ENCODE data around the gene PAM. TPM values are rescaled to one million over a fixed set of nuclear protein-coding genes. Genes with fewer than 3 reads are reported as not detected.

Gene PAM
- total RNA-seq, 6 experiments from 2014 or later = 164 to 266 (median 182) TPM

GRCh38 chr5:102833146-102833545 lies 78.0 kb downstream of the PAM start:
- H3K27me3 Mint-ChIP-seq (ENCODE audit: insufficient read depth) = no peaks in the 10 kb centered on the region; the same call in 1 of the 2 replicates
- no peak overlapping the region for H3K27ac Mint-ChIP-seq
- no peaks in the 10 kb centered on the region for H3K36me3 Mint-ChIP-seq (ENCODE audit: low read depth)
- H3K4me1 Mint-ChIP-seq (ENCODE audit: low read depth) = no peaks in the 10 kb centered on the region
- no peak for DNase-seq
- no peaks in the 10 kb centered on the region for H3K9me3 Mint-ChIP-seq
- TF ChIP-seq CTCF (IDR thresholded peaks at IDR 0.05) = no peak
- no peak overlapping the region for H3K4me3 Mint-ChIP-seq

DNA sequence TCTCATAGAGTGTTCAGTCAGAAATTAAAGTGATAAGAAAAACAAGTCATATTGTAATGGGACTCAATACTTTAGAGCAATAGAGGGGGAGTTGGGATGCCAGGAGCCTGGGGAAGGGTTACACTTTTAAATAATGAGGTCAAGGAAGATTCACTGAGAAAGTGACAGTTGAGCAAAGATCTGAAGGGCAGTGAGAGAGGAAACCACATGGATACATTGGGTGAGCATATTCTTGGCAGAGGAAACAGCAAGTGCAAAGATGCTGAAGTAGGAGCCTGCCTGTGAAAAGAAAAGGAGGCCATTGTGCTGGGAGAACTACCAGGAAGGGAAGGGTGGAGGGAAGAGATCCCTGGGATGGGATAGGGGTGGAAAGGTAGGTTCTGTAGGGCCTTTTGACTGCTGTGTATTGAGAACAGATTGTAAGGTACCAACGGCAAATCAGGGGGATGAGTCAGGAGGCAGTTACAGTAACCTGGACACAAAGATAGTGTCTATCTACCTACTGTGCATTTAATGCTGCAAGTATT lies 79.4 kb downstream of the PAM start:
- H3K36me3 Mint-ChIP-seq (ENCODE audit: low read depth) = no peaks in the 10 kb centered on the region
- H3K4me3 Mint-ChIP-seq = no peak overlapping the region
- no peak overlapping the region for H3K27ac Mint-ChIP-seq
- no peaks in the 10 kb centered on the region; the same call in 1 of the 2 replicates for H3K27me3 Mint-ChIP-seq (ENCODE audit: insufficient read depth)
- no peaks in the 10 kb centered on the region for H3K9me3 Mint-ChIP-seq
- TF ChIP-seq CTCF (IDR thresholded peaks at IDR 0.05) = no peak
- DNase-seq = no peak
- no peaks in the 10 kb centered on the region for H3K4me1 Mint-ChIP-seq (ENCODE audit: low read depth)

- H3K27me3 Mint-ChIP-seq (ENCODE audit: insufficient read depth) = no peaks in the 10 kb centered on the region; the same call in 1 of the 2 replicates
- H3K36me3 Mint-ChIP-seq (ENCODE audit: low read depth) = no peaks in the 10 kb centered on the region
- TF ChIP-seq CTCF (IDR thresholded peaks at IDR 0.05) = no peak
- H3K4me1 Mint-ChIP-seq (ENCODE audit: low read depth) = no peaks in the 10 kb centered on the region
- DNase-seq = no peak
- no peak overlapping the region for H3K27ac Mint-ChIP-seq
- H3K9me3 Mint-ChIP-seq = no peaks in the 10 kb centered on the region
- H3K4me3 Mint-ChIP-seq = no peak overlapping the region
Observed at GRCh38 chr5:102835717-102836116, 80.6 kb downstream of the PAM start.

DNA sequence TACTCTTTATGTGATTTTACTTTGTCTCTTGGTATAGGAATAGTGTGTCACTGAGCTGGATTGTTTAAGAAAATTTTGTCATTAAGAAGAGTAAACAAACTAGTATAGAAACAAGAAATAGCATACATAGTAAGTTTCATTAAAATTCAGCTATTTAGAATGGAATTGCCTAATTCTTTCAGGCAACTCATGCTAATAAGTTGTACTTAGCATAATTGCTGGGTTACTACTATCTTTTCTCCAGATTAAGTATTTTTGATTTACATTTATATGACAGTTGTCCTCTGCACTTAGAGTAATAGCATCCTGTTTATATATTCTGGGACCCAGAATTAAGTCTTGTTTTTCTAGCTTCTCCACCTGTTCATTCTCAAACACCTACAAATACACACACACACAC lies 85.9 kb downstream of the PAM start:
- Mint-ChIP-seq H3K27me3 (ENCODE audit: insufficient read depth) (no peaks in the 10 kb centered on the region; the same call in 1 of the 2 replicates), H3K9me3 (no peaks in the 10 kb centered on the region), H3K4me3 (no peak overlapping the region), H3K36me3 (ENCODE audit: low read depth) (peaks cover 6% of the 10 kb centered on the region; the same call in 1 of the 2 replicates), H3K27ac (no peak overlapping the region), H3K4me1 (ENCODE audit: low read depth) (no peaks in the 10 kb centered on the region)
- DNase-seq = no peak
- no peak for TF ChIP-seq CTCF (IDR thresholded peaks at IDR 0.05)

- H3K27me3 Mint-ChIP-seq (ENCODE audit: insufficient read depth) = no peaks in the 10 kb centered on the region
- no peaks in the 10 kb centered on the region for H3K9me3 Mint-ChIP-seq
- H3K27ac Mint-ChIP-seq = no peak overlapping the region
- H3K4me1 Mint-ChIP-seq (ENCODE audit: low read depth) = no peaks in the 10 kb centered on the region
- H3K36me3 Mint-ChIP-seq (ENCODE audit: low read depth) = peaks cover 15% of the 10 kb centered on the region
- DNase-seq = no peak
- no peak for TF ChIP-seq CTCF (IDR thresholded peaks at IDR 0.05)
- H3K4me3 Mint-ChIP-seq = no peak overlapping the region
Observed at GRCh38 chr5:102843997-102844396, 88.9 kb downstream of the PAM start.

GRCh38 chr5:102845041-102845440 lies 89.9 kb downstream of the PAM start:
- Mint-ChIP-seq H3K4me1 (ENCODE audit: low read depth) (no peaks in the 10 kb centered on the region), H3K36me3 (ENCODE audit: low read depth) (peaks cover 15% of the 10 kb centered on the region), H3K4me3 (no peak overlapping the region), H3K27me3 (ENCODE audit: insufficient read depth) (no peaks in the 10 kb centered on the region), H3K9me3 (no peaks in the 10 kb centered on the region), H3K27ac (no peak overlapping the region)
- TF ChIP-seq CTCF (IDR thresholded peaks at IDR 0.05) = no peak
- no peak for DNase-seq
